NCI-H1105 (cell line): Measurements from ENCODE around the gene RDH13.
"Not testable (repeated sequence)": the region's sequence is repeated elsewhere in the genome, so short reads cannot be mapped to it uniquely, and the experiment has no call there.

Source experiments
- DNase-seq: peaks from one replicate; lab custom pipeline; 2025; lab: John Stamatoyannopoulos, UW

The RDH13 gene, protein sequence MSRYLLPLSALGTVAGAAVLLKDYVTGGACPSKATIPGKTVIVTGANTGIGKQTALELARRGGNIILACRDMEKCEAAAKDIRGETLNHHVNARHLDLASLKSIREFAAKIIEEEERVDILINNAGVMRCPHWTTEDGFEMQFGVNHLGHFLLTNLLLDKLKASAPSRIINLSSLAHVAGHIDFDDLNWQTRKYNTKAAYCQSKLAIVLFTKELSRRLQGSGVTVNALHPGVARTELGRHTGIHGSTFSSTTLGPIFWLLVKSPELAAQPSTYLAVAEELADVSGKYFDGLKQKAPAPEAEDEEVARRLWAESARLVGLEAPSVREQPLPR

DNA sequence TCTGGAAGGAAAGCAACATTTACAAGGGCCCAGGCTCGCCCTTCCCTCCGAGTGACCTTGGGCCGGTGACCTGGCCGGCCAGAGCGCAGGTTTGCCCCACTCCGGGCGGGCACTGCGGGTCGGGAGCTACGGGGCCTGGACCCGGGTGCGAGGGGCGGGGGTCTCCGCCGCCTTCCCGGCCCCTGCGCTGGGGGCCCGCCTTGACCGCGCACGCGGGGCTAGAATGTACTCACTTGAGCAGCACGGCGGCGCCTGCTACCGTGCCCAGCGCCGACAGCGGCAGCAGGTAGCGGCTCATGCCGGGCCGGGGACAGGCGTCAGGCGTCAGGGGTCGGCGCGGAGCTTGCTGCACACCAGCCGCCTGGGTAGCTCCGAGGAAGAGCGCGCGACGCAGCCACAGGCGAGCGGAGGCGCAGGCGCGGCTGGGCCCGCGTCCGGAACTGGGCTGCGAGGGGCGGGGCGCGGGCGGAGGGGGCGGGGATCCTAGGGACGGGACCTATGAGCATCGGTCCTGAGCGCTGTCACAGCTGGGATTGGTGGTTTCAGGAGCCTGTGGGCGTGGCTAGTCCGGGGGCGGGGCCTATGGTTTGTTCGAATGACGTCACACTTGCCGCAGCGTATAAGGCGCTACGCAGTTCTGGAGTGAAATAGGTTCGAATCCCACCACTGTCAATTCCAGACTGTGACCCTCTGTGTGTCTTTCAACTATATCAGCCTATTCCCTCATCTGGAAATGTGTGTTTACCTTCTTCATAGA, at the start of gene RDH13:
TSS of gene RDH13 (minus strand) at position 414 of the 757 bp plus-strand sequence. CDS start at position 298, 116 bp downstream.
- DNase-seq, result peak; percentile 96

DNA sequence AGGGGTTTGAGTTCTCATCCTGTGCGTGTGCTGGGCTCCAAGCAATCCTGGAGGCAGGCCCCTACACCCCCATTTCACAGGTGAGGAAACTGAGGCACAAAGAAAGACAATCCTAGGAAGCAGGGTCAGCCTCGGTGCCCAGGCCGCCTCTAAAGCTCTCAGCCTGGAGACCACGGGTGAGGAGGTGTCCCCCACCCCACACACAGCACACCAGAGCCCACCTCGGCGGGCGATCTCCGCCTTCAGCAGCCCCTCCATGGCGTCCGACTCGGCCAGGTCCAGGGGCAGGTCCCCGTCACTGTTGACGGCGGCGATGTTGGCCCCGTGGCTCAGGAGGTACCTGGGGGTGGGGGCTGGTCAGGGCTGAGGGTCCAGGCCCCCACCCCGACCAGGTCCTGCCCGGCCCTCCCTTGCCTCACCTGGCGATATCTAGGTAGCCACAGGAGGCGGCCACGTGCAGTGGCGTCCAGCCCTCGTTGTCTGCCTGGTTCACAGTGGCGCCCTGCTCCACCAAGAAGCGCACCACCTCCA, 49.4 kb upstream of the RDH13 start:
- DNase-seq, result no peak

DNA sequence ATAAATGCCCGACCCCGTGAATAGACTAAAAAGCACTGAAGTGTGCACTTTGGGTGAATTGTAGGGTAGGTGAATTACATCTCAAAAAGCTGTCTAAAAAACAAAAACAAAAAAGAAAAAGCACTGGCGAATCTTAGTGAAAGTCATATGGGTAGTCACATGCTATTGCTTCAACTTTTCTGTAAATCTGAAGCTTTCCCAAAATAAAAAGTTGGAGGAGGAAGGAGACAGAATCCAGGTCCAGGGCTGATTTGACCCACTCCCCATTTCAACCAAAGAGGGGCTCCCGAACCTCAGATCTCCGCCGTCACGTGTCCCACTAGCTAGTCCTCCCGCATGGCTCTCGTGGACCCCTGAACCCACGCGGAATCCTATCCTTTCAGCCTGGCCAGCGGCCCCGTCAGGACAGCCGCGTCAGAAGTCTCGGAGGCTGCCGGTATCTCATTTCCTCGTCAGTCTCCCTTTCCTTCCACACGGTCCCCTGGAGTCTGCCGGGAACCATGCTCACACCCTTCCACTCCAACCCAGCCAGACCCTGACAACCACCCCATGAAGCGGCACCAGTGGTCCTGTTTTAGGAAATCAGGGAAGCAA, 48.4 kb upstream of the RDH13 start:
- DNase-seq, result no peak

DNA sequence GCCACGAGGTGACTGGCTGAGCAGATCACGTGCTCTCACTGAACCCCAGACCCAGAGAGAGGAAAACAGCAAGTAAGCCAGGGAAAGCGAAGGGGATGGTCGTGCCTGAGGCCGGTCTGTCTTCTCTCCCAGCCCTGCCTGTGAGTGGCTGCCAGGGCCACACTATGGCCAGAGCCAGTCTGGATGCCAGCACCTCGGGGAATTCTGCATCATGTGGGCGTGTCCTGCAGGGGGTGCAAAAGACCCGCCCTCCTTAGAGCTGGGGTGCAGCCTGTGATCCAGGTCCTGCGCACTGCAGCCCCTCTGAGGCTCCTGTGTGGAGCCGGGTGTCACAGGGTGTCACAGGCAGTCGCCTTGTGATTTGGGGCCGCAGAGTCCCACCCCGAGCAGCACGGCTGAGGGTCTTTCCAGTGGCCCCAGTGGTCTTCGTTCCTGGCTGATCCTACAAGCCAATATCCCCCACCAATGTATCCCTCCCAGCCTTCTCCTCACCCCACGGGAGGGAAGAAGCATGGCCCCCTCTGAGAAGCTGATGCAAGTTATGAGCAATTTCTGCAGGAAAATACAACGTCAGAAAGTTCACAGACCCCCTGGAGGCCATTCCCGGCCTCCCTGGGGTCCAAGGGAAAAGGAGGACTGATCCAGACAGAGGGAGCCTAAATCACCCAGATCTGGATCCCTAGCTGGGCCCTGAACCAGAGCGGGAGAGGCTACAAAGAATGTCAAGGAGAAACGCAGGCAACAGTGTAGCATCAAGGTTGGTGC, 46.8 kb upstream of the RDH13 start:
- no peak for DNase-seq

DNA sequence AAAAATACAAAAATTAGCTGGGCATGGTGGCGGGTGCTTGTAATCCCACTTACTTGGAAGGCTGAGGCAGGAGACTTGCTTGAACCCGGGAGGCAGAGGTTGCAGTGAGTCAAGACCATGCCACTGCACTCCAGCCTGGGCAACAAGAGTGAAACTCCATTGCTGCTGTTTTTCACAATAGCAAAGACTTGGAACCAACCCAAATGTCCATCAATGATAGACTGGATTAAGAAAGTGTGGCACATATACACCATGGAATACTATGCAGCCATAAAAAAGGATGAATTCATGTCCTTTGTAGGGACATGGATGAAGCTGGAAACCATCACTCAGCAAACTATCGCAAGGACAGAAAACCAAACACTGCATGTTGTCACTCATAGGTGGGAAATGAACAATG, 44.3 kb upstream of the RDH13 start:
- not testable (repeated sequence) for DNase-seq

DNA sequence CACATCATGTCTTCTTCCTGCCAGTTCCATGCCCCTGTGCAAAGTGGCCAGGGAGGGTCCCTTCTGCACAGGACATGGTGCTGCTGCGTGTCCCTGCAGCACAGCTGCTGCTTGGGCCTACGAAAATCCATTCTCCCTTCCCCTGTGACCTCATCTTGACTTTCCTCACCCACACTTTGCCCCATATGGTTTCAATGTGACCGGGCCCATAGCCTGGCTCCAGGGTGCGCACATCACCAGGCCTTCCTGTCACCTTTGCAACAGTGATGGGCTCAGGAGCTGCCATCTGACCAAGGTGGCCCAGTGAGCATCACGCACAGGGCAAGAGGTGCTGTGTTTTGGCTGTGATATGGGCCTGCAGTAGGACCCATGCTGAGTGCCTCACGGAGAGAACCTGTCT, 43.6 kb upstream of the RDH13 start:
- DNase-seq, result no peak

DNA sequence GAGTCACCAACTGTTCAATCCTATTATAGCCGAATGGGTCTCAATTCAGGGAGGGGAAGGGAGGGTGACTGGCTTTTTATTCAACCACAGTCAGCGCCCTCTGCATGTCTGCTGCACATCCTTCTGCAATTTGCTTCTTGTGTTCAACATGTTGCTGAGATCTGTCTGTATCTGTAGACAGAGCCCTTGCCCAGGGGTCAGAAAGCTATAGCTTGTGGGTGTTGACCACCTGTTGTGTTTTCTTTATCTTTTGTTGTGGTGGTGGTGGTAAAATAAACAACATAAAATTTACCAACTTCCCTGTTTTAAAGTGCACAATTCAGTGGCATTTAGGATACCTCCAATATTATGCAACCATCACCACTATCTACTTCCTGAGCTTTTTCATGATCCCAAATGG, 42.3 kb upstream of the RDH13 start:
- DNase-seq, result no peak

DNA sequence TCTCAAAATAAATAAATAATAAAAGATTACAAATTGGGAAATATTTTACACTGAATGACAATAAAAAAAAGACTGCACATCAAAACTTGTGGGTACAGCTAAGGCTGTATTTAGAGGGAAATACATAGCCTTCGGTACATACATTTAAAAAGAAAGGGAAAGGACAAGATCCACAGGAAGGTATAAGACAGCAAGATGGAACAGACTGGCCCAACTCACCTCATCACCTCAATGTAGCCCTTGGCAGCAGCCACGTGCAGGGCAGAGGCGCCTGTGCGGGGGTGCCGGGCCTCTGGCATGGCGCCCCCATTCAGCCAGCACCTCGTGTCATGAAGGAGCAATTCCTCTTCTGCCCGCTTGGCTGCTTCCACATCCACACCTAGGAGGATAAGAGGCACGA, 40.2 kb upstream of the RDH13 start:
- DNase-seq, result no peak

DNA sequence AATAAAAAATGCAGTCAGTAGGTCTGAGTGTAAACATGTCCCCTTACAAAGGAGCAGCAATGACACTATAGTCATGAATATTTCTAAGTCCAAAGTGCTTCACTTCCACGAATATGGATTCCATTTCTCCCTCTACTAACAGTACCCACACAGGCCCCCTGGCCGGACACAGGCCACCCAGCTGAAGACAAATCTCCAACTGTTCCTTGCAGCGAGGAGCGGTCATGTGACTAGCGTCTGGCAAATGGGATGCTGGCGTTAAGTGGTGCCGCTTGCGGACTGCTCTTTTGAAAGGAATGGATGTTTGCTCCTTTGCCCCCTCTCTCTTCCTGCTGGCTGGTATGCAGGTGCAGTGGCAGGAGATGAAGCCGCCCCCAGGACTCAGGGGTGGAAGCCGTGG, 38.3 kb upstream of the RDH13 start:
- DNase-seq, result no peak

DNA sequence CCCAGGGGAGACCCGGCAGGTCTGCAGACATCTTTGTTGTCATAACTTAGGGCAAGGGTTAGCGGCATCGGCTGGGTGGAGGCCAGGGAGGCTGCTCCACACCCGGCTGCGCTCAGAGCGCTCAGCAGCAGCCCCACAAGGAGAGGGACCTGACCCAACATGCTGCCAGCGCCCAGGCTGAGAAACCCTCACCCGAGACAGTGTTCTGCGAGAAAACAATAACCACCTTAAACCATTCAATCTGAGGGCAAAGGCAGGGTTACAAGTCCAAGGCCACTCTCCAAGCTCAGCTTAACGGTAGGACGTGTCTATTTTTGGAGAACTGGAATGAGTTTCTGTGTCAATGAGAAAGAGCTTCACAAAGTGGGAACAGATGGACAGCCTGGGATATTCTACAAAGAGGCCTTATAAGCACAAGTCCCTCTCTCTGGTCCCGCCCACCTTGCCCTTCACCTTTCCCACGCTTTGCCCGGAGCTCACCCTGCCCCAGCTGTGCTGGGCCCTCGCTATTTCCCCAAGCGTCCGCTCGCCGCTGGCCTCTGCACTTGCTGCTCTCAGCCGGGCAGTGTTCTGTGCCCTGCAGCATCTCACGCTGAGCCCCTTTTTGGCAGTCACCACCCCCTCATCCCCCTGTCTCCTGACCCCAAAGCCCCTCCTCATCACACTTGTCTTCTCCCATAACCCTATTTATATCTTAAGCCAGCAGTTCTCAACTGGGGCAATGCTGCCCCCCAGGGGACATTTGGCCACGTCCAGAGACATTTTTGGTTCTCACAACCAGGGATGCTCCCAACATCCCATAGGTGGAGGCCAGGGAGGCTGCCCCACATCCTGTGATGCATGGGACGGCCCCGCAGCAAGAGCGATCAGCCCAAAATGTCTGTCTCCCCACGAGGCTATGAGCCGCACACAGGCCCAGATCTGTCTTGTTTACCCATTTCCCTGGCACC, 36.9 kb upstream of the RDH13 start:
- DNase-seq, result no peak

DNA sequence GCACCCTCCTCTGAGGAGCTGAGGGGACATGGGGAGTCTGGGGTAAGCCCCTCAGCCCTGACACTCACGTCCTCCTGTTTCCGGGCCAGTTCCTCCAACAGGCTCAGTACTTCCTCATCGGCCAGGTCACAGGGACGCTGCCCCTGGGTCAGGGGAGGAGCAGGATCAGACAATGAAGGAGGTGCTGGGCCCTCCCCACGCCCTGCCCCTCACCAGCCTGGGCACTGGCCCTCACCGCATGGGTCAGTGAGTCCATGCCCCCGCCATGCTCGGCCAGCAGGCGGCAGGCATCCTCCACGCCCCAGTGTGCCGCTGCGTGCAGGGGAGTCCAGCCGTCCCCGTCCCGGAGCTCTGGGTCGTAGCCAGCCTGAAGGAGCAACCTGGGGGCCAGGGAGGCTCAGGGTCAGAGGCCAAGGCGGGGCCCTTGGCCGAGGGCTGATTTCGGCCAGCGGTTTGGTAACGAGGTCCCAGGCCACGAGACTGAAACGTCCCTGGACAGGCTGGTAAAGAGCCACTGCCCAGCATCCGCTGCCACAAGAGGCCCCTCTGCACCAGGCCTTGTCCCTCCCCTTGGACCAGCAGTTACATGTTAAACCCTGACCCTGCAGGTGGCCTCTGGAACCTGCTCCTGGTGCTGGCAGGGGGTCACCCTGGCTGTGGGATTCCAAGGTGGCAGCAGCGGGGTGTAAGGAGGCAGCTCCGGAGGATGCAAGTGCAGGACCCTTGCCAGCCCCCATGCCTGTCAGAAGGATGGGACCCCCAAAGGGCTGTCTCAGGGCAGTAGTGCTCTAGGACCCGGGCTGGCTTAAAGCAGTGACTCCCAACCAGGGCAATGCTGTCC, 36.0 kb upstream of the RDH13 start:
- no peak for DNase-seq

DNA sequence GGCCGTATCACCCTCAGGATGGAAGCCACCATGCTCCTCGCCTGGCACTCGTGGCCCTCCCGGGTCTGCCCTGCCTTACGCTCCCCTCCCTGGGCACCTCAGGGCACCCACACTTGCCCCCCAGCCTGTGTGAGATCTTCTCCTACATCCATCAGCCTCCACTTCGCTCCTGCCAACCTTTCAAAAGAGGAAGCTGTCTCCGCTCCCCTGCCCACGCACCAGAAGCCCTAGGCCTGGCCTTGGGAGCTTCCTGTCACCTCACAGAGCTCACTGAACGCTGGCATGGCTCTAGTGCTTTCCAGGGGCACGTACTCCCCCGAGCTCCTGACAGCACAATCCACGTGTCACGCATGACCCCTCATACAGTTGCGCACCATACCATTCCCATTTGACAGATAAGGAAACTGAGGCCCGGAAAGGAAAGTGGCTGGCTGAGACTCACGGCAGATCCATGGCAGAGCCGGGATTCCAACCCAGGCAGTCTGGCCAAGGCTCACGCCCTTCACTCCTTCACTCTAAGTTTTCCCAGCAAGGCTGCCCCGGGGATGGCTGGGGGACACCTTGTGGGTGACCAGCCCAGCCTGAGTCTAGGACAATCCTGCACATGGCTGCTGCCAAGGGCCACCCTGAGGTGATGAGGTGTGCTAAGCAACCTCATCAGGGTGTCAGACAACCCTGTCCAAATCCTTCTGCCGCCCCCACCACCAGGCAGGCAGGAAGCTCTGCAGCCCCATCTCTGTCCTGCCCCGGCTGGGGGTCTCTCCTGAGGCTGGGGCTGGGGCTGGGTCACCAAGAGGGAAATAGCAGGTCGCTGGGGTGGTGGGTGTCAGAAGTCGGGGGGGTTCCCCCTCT, 35.1 kb upstream of the RDH13 start:
- DNase-seq, result no peak

DNA sequence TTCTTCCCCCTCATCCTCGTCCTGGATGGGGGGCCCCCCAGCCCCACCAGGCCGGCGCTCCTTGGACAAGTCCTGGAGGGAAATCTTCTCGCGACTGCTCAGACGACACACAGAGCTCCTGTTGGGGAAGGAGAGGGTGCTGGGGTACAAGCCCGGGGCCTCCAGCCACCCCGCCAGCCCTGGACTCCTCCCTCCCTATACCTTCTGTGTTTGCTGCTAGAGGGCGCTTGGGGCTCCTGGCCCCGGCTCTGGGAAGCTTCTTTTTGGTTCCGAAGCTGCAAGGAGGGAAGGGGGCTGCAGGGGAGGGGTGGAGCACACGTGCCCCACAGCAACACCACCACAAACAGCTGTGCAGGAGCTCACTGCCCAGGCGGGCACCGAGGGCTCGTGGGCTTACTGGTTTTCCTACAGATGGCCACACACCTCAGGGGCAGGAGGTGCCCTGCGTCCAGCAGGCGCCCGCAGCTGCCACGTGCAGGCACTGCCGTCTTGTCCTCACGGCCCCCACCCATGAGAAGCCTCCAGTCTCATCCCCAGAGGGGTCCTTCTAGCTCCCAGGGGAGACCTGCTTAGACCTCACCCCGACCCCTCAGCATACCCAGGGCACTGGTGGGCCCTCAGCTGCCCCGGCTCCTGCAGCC, 33.2 kb upstream of the RDH13 start:
- DNase-seq, result no peak

DNA sequence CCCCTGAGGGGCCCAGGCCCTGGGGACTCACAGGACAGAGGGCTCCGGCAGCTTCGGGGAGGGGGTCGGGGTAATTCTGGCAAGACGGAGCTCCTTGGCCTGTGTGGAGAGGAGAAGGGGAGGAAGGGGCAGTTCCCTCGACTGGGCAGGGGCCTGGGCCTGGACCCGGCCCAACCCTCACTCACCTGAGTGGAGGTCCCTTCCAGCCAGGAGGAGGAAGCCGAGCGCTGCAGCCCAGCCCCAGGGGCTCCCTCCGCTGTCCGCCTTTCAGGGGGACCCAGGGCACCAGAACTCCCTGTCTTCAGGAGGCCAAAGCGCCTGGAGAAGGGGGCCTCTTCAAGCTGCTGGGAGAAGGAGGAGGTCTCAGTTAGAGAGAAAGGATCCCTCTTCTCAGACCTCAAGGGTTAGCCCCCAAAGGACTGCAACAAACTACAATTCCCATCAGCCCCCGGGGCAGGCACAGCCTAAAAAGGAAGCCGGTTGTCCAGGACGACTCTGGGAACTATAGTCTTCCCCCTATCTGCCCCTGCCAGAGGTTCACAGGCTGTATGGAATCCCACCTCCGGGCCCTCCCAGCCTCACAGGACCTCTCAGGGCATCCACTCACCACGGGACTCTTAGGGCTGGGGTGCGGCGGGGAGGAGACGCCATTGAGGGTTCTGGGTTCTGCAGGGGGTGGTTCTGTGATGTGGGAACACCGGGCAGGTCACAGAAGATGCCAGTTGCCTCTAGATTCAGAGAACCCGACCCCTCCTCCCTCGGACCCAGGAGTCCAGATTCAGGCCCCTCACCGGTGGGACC, 32.5 kb upstream of the RDH13 start:
- no peak for DNase-seq

DNA sequence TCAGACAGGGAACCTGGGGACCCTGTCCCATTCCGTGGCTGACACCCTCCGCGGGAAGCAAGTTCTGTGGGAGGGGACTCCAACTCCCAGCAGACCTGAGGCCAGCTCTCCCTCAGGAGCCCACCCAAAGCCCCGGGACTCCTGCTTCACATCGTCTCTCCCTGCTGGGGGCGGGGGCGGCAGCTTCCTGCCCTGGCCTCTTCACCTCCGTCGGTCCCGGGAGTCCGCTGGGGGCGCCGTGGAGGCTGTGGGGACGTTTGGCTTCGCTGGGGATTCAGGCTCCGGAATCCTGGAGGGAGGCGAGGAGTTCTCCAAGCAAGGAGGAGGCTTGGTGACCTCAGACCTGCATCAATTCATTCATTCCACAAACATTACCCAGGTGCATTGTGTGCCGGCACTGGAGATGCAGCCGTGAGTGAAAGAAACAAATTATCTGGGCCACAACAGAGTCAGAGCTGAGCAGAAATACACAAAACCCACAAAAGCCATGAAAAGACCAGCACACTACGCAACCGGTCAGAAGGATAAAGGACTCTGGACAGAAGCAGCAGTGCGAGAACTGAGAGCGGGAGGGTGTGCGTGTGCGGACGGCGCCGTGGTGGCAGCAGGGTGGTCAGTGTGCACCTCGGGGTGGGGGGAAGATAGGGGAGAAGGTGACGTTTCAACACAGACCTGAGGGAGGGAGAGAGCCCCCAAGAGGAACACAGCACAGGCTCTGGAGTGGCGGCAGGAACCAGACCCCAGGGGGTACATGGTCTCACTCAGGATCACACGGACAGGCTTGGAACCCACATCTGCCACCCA, 31.7 kb upstream of the RDH13 start:
- DNase-seq, result no peak

DNA sequence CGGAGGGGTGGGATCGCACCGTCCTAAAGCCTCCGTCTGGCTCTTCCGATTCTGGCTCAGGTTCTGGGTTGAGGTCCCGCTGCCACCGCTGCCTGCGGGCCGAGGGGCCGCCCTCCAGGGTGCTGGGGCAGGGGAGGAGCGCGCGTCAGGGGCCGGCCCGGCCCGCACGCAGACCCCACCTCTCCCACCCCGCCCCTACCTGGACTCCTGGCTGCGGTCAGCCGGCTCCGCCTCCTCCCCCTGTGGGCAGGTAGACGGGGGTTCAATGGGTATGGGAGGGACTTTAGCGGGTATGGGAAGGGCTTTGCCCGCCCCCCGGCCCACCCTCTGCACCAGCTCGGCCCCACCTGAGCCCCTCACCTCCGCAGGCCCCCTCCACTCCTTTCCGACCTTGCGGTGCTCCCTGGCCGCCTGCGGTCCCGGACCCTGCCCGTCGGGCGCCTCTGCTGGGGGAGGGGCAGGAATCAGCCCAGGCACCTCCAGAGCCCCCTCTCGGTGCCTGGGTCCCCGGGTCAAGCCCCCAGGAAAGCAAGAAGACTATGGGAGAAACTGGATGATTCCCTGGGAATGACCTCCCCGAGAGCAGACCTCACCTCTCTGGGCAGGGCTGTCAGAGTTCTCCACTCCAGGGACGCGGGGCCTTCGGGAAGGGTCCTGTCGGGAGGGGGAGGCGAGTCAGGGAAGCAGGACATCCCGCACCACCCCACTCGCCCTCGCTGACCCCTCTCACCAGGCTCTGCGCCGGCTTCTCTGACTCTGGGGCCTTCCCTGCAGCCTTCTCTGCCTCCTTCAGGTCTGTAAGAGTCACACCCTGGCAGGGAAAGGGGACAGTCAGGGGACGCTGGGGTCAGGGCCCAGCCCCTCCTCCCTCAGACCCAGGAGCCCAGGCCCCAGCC, 29.7 kb upstream of the RDH13 start:
- no peak for DNase-seq
